GM18505 (cell line): ENCODE results near the gene OFD1.

Experiments used
- ATAC-seq: cut with Tn5 transposase; IDR thresholded peaks from one replicate; pipeline ENCODE4 v1.9.1; 2021; ENCODE audit not compliant: unreplicated experiment
- POLR2A ChIP-seq: IDR thresholded peaks from 4 replicates; pipeline ENCODE4 v1.6.1; 2011; ENCODE audit warnings: borderline replicate concordance; ENCODE audit not compliant: insufficient read depth, insufficient read length; ENCODE audit errors: extremely low read depth

The OFD1 gene

DNA sequence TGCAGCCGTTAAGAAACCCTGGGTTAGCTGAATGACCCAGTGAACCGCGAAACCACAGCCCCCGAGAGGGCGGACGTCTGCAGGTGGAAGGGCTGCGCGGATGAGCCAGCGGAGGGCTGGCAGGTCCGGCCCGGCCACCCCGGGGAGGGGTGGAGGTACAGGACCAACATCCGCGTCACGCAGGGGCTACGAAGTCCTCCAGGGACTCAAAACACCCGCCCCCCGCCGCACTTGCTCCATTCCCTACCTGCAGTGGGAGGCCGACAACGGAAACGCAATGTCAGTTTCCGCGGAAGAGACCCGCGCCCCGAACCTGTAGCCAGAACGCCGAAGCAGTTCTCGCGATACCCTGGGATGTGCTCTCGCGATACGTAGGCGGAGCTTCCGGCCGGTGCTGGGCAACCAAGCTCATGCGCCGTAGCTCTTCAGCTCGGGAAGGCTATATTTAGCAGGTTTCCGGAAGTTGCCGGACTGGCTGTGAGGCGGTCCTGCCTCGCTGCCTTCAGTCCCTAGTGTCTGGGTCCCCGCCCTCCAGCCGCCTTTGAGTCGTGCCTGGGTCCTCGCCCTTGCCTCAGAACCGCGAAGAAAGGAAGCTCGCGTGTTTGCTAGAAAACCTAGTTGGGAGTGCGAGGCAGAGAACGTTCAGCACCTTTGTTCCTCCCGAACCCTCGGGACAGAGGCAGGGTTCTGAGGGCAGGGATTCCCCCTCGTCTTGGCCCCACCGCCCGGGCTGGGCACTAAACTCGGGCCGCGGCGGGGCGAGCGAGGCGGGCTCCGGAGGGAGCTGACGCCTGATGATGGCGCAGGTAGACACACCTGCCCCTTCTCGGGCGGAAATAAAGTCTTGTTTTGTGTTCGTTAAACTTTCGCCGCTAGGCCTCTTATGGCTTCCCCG lies at the start of gene OFD1, which contains the start of gene TRAPPC2:
Gene OFD1, plus strand, starts transcription at position 471 of the 895 bp plus-strand sequence. Its CDS starts 324 bp downstream, at position 795.
Gene TRAPPC2, minus strand, starts transcription at position 343 of the 895 bp plus-strand sequence. CDS start 14,657 bp downstream, outside the sequence.
- peak; percentile 89 for TF ChIP-seq POLR2A
- ATAC-seq: peak; percentile 93

DNA sequence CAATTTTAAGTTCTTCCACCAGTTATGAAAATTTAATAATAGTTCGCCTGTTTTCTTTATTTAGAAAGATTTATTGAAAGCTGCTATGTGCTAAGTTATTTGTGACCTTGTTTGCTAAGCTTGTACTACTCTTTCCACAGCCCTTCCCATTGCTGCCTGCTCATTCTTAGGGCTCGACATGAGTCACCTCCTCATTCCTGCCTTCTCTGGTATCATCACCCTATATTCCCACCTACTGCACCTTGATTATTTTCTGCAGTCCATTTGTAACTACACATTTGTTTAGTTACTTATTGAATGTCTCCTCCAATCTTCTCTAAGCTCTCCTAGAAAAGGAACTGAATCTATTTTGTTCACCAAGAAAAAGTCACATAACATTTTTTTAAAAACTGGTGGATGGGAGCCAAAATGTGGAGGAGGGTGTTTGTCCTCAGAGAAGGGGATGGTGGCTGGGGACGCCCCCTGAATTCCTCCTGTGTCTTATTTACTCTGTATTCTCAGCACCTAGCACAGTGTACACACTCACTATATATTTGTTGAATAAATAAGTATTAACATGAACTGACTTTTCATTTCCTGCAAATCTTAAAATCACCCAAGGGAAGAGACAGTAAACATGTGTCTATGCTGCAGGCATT lies 49.3 kb upstream of the OFD1 start:
- no peak for TF ChIP-seq POLR2A
- no peak for ATAC-seq

- no peak for ATAC-seq
- no peak for TF ChIP-seq POLR2A
Observed at GRCh38 chrX:13687203-13687602, 47.3 kb upstream of the OFD1 start.

DNA sequence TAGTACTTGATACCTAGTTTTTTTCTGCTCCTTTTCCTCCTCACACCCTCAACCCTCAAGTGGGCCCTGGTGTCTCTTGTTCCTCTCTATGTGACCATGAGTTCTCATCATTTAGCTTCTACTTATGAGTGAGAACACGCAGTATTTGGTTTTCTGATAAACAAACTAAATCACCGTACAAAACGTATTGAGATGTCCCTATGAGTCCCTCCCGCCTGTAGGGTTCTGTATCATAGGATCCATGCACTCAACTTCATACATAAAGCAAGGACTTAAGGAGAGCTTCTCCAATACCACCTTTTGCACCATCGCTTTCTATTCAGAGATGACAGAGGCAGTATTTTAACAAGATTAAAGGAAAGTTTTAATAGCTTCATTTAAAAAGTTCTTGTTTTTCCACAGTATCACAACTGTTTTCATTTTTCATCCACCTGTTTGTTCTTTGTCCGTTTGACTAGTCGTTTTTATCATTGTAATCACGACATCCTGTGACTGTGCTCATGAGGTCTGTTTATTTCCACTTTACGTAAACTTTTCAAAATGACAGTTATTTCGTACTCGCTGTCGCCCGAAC lies 46.1 kb upstream of the OFD1 start:
- TF ChIP-seq POLR2A: no peak
- ATAC-seq: no peak

DNA sequence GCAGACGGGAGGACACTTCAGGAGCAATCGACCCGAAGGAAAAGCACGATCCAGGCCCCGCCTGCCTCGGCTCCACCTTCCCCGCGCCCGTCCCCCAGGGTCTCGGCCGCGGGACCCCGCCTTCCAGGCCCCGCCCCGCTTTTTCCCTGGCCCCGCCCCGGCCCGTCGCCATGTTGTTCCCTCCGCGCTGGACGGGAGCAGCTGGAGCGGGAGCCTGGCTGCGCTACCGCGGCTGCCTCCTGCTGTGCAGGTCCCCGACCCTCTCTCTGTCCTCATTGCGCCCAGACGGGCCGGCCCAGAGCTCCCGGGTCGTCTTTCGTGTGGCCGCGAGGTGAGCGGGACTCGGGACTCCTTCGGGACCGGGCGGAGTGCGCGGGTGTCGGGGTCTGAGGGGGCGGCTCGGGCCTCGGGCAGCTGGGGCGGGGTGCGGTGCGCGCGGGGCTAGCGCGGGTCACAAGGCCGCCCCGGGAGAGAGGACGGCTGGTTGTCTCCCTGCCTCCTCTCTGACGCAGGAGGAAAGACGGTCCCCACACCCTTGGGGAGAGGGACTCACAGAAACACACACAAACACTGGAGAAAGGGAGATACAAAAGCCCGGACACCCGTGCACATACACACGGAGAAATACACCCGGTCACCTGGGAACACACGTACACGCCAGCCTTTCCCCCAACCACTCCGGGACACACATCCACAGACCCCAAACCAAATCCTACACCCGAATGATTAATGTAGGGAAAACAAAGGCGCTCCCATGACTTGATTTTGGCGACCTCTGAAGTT lies 45.4 kb upstream of the OFD1 start, which contains the start of gene RAB9A:
Gene RAB9A, plus strand, starts transcription at position 171 of the 783 bp plus-strand sequence. CDS start 19,619 bp downstream, outside the sequence.
- ATAC-seq: peak; percentile 76
- TF ChIP-seq POLR2A: peak; percentile 78

DNA sequence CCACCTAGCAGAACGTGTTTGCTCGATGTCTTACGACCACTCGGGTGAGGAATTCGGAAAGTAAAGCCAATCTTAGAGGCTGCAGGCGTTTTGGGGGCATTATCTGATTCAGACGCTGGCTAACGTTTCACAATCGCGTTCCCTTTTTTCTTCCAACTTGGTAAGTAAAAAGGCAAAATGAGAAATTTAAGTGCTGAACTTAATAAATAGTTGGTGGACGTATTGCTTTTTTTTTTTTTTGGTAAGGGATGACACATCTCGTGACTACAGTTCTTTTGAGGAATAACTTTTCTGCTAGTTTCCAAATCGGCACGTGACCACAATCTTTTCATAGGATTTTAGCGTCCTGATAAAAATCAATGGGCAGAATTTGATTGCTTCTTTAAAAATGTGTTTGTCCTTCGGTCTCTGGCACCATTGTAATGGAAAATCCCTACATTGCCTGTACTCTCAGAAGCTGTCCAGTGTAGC lies 44.8 kb upstream of the OFD1 start:
- no peak for ATAC-seq
- TF ChIP-seq POLR2A: no peak

GRCh38 chrX:13690836-13691235 lies 43.7 kb upstream of the OFD1 start:
- ATAC-seq: no peak

GRCh38 chrX:13691841-13692371 lies 42.6 kb upstream of the OFD1 start:
- TF ChIP-seq POLR2A: no peak
- ATAC-seq: no peak

More at GRCh38 chrX:13690836-13691235, 43.7 kb upstream of the OFD1 start:
- TF ChIP-seq POLR2A: no peak

- no peak for TF ChIP-seq POLR2A
- ATAC-seq: no peak
Observed at GRCh38 chrX:13692771-13693231, 41.7 kb upstream of the OFD1 start.

GRCh38 chrX:13693341-13693961 lies 41.1 kb upstream of the OFD1 start:
- ATAC-seq: no peak
- TF ChIP-seq POLR2A: no peak

- TF ChIP-seq POLR2A: no peak
- no peak for ATAC-seq
Observed at GRCh38 chrX:13694359-13694758, 40.2 kb upstream of the OFD1 start.

DNA sequence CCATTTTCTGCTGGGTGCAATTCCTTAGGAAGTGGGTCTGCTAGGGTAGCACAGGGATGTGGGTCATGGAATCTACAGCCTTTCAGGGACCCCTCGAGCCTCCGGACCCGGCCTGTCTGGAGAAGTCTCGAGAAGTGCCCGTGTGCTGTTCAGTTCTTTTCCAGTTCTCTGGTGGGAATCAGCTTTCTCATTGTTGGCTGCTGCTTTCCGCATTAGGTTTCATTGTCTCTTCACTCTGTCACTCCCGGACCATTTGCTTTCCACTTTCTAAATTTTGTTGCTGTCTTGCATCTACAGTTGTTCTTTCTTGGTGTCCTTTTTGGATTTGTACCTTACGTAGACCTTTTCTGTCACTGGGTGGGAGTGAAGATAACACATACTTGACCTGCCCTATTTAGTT lies 39.6 kb upstream of the OFD1 start:
- TF ChIP-seq POLR2A: no peak
- no peak for ATAC-seq
